Osteocyte (in vitro differentiated cells): ENCODE measurements around the gene BCL3. TPM values are rescaled to one million over a fixed set of nuclear protein-coding genes. Genes with fewer than 3 reads are reported as not detected.
A peak's percentile ranks its signal among the peaks of the same experiment; 100 is the strongest.

Source experiments
- DNase-seq: peaks from one replicate; pipeline ENCODE4 v3.0.0; 2021; ENCODE audit warnings: mixed read lengths; ENCODE audit not compliant: unreplicated experiment; ENCODE audit errors: extremely low spot score
- H3K27ac Mint-ChIP-seq: one replicate; pipeline ENCODE4 v1.8.0; 2021; ENCODE audit warnings: mild to moderate bottlenecking, mixed read lengths; ENCODE audit not compliant: unreplicated experiment
- H3K27me3 Mint-ChIP-seq: one replicate; pipeline ENCODE4 v1.8.0; 2021; ENCODE audit warnings: mixed read lengths; ENCODE audit not compliant: unreplicated experiment
- H3K36me3 Mint-ChIP-seq: one replicate; pipeline ENCODE4 v1.8.0; 2021; ENCODE audit warnings: mixed read lengths; ENCODE audit not compliant: unreplicated experiment
- H3K4me1 Mint-ChIP-seq: one replicate; pipeline ENCODE4 v1.8.0; 2021; ENCODE audit warnings: mixed read lengths; ENCODE audit not compliant: unreplicated experiment
- H3K4me3 Mint-ChIP-seq: one replicate; pipeline ENCODE4 v1.8.0; 2021; ENCODE audit warnings: mild to moderate bottlenecking, moderate library complexity, mixed read lengths; ENCODE audit not compliant: unreplicated experiment
- H3K9me3 Mint-ChIP-seq: one replicate; pipeline ENCODE4 v1.8.0; 2021; ENCODE audit warnings: mixed read lengths; ENCODE audit not compliant: unreplicated experiment
- CTCF ChIP-seq: fragments of 200-600 bp; sonication (generic); IDR thresholded peaks from 2 replicates; pipeline ENCODE4 v1.5.0; 2021; ENCODE audit warnings: antibody characterized with exemption, mild to moderate bottlenecking, moderate library complexity
- total RNA-seq: library from RNA; stranded (reverse); gene quantifications from 2 replicates; pipeline ENCODE4 v1.2.1, GENCODE V29; 2021

BCL3 gene
- total RNA-seq, 1 donor from 2014 or later: 15.3 TPM

- Mint-ChIP-seq H3K36me3 (no peaks in the 10 kb centered on the region), H3K9me3 (no peaks in the 10 kb centered on the region), H3K4me1 (peaks cover 46% of the 10 kb centered on the region), H3K27ac (no peak overlapping the region), H3K4me3 (no peak overlapping the region), H3K27me3 (no peaks in the 10 kb centered on the region)
- TF ChIP-seq CTCF: no peak
- DNase-seq: no peak
Observed at GRCh38 chr19:44738136-44738535, 10.4 kb upstream of the BCL3 start.

GRCh38 chr19:44738603-44739558, 9.6 kb upstream of the BCL3 start:
- no peak for DNase-seq
- no peak for TF ChIP-seq CTCF
- H3K4me3 Mint-ChIP-seq: no peak overlapping the region
- peak overlapping the region; percentile 63 for H3K27ac Mint-ChIP-seq
- H3K4me1 Mint-ChIP-seq: peaks cover 48% of the 10 kb centered on the region
- H3K36me3 Mint-ChIP-seq: no peaks in the 10 kb centered on the region
- H3K27me3 Mint-ChIP-seq: no peaks in the 10 kb centered on the region
- H3K9me3 Mint-ChIP-seq: no peaks in the 10 kb centered on the region

- H3K27ac Mint-ChIP-seq: peak overlapping the region; percentile 64
- no peak overlapping the region for H3K4me3 Mint-ChIP-seq
- no peaks in the 10 kb centered on the region for H3K36me3 Mint-ChIP-seq
- TF ChIP-seq CTCF: no peak
- H3K9me3 Mint-ChIP-seq: no peaks in the 10 kb centered on the region
- H3K27me3 Mint-ChIP-seq: no peaks in the 10 kb centered on the region
- DNase-seq: no peak
- H3K4me1 Mint-ChIP-seq: peaks cover 55% of the 10 kb centered on the region
Observed at GRCh38 chr19:44740351-44740824, 8.1 kb upstream of the BCL3 start.

- no peak for TF ChIP-seq CTCF
- no peaks in the 10 kb centered on the region for H3K9me3 Mint-ChIP-seq
- DNase-seq: no peak
- H3K27me3 Mint-ChIP-seq: no peaks in the 10 kb centered on the region
- peaks cover 62% of the 10 kb centered on the region for H3K4me1 Mint-ChIP-seq
- H3K27ac Mint-ChIP-seq: peak overlapping the region; percentile 96
- no peaks in the 10 kb centered on the region for H3K36me3 Mint-ChIP-seq
- H3K4me3 Mint-ChIP-seq: no peak overlapping the region
Observed at GRCh38 chr19:44741258-44741731, 7.2 kb upstream of the BCL3 start.

- Mint-ChIP-seq H3K36me3 (no peaks in the 10 kb centered on the region), H3K4me1 (peaks cover 68% of the 10 kb centered on the region), H3K9me3 (no peaks in the 10 kb centered on the region), H3K27ac (peak overlapping the region; percentile 96), H3K27me3 (no peaks in the 10 kb centered on the region), H3K4me3 (no peak overlapping the region)
- DNase-seq: peak; percentile 94
- no peak for TF ChIP-seq CTCF
Observed at GRCh38 chr19:44741841-44742329, 6.6 kb upstream of the BCL3 start.
